NCI-H2196 (cell line): ENCODE results near the gene FAM156A.
"Not testable (repeated sequence)": the region's sequence is repeated elsewhere in the genome, so short reads cannot be mapped to it uniquely, and the experiment has no call there.

Experiments
- DNase-seq: peaks from one replicate; lab custom pipeline; 2025; ENCODE audit not compliant: unreplicated experiment; lab: John Stamatoyannopoulos, UW

The FAM156A gene

GRCh38 chrX:52966993-52967738 lies 8.8 kb upstream of the FAM156A start:
- DNase-seq, result not testable (repeated sequence)

DNA sequence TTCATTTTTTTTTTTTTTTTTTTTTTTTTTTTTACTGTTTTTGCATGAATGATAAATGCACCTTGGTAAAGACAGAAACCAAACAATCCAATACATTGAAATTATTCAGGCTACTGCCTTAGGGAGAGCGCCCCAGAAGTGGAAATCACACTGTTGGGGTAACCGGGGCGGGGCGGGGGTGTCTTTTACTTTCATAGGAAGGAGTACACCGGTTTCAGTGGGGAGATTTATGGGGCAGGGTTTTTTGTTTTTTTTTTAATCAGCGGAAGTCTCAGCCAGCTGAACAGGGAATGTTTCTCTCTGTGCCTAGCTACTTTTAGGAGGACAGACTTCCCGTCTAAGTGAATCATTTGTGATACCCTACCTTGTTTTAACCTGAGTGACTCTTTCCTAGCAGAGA lies 643 bp upstream of the FAM156A start:
- DNase-seq, result not testable (repeated sequence)

DNA sequence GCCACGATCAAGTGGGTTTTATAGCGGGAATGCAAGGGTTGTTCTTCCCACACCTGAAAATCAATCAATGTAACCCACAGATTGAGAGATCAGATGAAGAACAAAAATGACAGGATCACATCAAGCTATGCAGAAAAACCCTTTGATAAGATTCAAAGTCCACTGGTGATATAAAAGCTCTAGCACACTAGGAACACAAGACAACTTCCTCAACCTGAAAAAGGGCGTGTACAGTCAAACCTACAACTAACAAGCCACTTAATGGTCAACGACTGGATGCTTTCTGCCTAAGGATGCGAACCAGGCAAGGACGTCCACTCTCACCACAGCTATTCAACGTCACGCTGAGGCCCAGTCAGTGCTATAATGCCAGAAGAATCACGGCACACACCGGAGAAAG lies 8.4 kb downstream of the FAM156A start:
- DNase-seq, result not testable (repeated sequence)

DNA sequence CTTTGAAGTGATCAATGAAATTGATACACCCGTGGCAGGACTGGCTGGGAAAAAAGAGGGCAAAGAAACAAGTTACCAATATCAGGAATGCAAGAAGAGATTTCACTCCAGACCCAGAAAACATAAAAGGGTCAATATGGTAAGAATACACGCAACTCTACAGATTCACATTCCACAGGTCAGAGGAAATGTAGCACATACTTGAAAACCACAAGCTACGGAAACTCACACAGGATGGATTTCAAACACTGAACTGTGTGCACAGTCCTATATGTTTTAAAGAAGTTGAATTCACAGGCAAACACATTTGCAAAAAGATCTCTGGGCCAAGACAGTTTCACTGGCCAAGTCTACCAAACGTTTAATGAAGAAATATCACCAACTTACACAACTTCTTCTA lies 9.0 kb downstream of the FAM156A start:
- not testable (repeated sequence) for DNase-seq

DNA sequence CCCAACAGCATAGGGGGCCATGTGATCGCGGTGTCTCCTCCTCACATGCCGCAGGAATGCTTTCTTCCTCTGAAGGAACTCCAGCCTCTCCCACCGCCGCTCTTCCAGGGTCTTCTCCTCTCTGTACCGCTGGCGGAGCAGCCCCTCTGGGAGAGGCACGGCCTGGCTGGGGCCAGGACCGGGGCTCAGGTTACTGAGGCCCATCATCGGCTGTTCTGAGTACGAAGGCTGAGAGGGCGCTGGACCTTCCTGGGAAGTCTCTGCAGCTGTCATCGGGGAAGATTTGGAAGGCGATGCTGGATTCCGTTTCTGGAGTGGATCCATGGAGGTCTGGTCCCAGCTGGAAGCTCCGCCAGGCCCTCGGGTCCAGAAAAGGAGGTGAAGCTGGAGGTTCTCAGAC lies 10.1 kb downstream of the FAM156A start:
- DNase-seq, result not testable (repeated sequence)

DNA sequence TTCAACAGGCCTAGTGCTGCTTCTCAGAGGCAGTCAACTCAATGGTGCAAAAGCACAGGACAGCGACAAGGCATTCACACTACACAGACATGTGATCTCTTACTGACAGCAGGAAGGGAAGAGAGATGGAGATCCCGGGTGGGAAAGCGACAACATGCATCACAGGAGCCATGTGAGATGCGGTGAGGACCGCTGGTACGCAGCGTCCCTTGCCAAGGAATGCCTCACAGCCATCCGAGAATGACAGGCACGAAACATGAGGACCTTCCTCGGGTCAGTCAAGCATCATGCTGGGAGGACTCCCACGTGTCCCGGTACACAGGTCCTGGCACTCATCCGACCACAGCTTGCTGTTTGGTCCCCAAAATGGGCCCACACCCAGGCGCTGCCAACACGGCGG lies 10.8 kb downstream of the FAM156A start:
- DNase-seq, result not testable (repeated sequence)

DNA sequence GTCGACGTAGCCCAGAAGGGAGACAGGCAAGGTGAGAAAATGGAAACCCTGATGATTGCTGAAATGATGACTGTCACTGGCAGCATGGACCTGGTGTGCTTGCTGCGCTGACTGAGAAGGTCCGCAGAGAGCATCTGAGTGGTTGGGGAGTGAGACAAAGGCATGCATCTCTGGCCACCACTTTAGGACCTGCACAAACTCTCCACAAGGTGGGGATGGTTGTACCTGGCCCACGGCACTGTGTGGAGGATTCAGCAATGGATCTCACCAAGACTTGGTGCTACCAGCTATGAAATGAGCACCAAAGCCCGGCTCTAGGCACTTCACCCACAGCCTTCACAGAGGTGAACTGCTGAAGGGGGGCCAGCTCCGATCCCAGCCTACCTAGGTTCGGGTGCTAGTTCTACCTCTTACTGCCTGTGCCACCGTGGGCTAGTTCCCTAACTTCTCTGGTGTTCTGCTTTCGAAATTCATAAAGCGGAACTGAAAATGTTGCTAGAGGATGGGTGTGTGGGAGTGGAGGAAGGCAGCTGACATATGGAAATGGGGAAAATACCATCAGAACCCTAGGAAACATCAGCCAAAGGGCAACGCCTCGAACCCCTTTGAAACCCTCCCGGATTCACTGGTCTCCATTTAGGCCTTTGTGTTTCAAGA lies 12.4 kb downstream of the FAM156A start:
- not testable (repeated sequence) for DNase-seq

DNA sequence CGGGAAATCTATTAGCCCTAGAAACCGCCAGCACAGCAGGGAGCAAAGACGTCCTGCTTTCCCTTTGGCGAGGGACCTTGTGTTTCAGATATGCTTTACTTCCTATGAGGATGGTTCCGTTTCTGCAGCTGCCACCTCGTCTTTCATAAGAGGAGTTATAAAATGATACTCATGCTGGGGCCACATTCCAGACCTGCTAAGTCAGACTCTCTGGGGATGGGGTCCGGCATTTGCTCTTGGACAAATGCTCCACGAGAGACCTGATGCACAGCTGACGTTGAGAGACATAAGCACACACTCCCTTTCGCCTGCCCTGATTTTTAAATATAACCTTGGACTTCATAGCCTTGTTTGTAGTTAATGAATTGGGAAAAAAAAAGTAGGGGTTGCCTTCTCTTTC lies 16.6 kb downstream of the FAM156A start:
- not testable (repeated sequence) for DNase-seq

- DNase-seq, result not testable (repeated sequence)
These were observed 17.6 kb downstream of the FAM156A start for GRCh38 chrX:52940704-52941103.

DNA sequence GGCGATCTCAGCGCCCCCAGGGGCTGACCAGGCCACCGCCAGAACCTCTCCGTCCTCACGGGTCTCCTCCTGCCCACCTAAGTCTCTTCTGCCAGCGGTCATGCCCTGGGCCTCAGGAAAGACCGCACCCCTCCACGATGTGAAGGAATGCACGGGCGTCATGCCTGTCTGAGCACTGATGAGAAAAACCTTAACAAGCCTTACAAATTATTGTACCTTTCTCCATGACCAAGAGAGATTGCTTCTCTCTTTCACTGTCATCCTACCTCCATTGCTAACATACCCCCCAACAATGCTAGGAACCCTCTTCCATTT lies 22.9 kb downstream of the FAM156A start:
- not testable (repeated sequence) for DNase-seq

GRCh38 chrX:52934704-52935469 lies 23.4 kb downstream of the FAM156A start:
- DNase-seq, result peak; percentile 83

GRCh38 chrX:52933976-52934703 lies 24.2 kb downstream of the FAM156A start:
- DNase-seq, result no peak

GRCh38 chrX:52933213-52933612 lies 25.1 kb downstream of the FAM156A start:
- DNase-seq, result no peak

- DNase-seq, result not testable (repeated sequence)
These were observed 28.1 kb downstream of the FAM156A start for GRCh38 chrX:52930214-52930613.

DNA sequence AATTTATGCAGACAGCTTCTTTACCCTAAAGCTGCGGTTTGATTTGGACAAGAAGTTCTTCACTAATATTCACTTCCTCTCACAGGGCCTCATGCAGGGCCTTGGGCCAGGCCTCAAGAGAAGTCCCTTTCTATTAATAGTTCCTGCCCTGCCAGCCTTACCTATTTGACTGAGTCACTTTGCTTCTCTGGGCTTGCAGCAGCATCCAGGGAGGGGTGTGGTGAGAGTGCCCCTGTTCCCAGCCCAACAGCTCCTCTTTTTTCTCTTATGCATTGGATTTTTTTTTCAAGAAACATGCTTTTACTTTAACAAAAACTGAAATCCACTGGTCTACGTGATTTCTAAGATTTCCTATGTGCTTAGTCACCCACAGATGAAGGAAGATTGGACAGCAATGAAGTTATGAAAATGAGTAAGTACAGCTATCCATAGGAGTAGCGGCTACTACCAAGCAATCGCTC lies 34.5 kb downstream of the FAM156A start:
- no peak for DNase-seq

DNA sequence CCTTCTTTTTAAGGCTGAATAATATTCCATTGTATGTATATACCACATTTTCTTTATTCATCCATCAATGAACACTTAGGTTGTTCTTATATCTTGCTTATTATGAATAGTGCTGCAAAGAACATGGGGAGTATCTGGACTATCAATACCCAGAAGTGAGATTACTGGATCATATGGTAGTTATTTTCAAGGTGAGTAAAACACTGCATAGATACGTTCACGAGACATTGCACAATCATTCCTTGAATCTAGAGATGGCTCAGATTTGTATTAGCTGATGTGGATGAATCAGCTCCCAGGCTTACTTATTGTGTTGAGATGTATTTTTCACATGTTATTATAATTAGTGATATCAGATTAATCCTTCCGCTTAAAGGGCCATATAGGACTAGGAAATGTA lies 43.6 kb downstream of the FAM156A start:
- DNase-seq, result not testable (repeated sequence)

DNA sequence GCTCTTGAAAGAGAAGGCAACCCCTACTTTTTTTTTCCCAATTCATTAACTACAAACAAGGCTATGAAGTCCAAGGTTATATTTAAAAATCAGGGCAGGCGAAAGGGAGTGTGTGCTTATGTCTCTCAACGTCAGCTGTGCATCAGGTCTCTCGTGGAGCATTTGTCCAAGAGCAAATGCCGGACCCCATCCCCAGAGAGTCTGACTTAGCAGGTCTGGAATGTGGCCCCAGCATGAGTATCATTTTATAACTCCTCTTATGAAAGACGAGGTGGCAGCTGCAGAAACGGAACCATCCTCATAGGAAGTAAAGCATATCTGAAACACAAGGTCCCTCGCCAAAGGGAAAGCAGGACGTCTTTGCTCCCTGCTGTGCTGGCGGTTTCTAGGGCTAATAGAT lies 44.6 kb downstream of the FAM156A start:
- DNase-seq, result not testable (repeated sequence)

GRCh38 chrX:52909313-52909969 lies 48.9 kb downstream of the FAM156A start:
- not testable (repeated sequence) for DNase-seq

- not testable (repeated sequence) for DNase-seq
These were observed 50.4 kb downstream of the FAM156A start for GRCh38 chrX:52907900-52908299.

- not testable (repeated sequence) for DNase-seq
These were observed 51.2 kb downstream of the FAM156A start for GRCh38 chrX:52907137-52907536.

DNA sequence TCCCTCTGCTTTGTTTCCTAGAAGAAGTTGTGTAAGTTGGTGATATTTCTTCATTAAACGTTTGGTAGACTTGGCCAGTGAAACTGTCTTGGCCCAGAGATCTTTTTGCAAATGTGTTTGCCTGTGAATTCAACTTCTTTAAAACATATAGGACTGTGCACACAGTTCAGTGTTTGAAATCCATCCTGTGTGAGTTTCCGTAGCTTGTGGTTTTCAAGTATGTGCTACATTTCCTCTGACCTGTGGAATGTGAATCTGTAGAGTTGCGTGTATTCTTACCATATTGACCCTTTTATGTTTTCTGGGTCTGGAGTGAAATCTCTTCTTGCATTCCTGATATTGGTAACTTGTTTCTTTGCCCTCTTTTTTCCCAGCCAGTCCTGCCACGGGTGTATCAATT lies 52.2 kb downstream of the FAM156A start:
- not testable (repeated sequence) for DNase-seq
